COLO668 (cell line): ENCODE data around the gene EXOC6B.

Experiments
- DNase-seq: peaks from one replicate; lab custom pipeline; 2025; ENCODE audit not compliant: unreplicated experiment; lab: John Stamatoyannopoulos, UW

The EXOC6B gene

DNA sequence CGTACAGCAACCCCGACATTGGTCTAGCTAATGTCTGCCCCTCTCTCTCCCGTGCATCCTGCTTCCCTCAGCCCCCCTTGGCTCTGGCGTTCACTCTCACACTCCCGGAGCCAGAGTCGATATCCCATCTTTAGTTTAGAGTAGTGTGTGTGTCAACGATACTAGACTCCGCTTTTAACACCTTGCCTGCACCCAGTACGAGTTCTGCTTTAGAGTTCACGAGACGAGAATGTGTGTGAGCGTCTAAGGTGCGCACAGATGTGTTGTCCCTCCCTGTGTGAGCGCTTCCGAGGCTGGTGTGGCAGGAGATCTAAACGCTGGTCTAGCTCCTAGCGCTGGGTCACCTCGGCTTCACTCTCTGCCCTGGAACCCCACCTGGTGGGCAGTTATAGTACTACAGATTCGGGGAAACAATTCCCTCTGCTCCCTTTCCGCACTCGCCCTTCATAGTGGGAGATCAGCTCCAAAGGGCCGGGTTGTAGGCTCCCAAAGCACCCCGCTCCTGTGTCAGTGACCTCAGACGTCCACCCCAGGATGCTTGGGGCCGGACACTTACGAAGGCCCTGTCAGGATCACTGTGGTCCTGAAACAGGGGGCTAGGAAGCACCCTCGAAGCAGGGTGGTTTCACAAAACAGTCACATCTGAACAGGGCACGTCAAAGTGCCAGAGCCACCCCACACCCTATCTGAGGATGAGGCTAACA is 675.5 kb downstream of the EXOC6B start:
- DNase-seq = peak; percentile 83

DNA sequence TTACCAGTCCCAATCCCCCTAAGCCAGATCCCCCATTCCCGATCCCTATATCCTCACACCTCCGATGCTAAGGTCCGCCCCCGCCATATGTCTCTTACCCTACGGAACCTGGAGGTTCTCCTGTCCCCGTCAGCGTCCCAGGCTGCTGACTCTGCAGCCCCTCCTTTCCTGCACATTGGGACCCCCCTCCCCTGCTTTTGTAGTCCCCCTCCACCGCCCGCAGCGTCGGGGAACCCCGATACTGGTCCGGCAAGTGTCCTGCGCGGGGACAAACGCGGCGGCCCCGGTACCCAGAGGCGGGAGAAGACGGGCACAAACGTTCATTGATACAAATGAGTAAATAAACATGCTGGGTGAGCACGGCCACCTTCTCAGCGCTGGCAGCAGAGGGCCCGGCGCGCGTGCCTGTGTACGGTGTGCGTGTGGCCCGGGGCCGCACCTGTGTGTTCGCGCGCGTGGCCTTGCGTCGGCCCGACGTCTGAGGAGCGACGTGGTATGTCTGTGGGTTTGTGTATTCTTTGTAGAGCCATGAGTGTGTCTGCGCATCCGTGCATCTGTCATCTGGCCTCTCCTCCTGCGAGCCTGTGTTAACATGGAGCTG is 676.2 kb downstream of the EXOC6B start:
- peak; percentile 57 for DNase-seq

DNA sequence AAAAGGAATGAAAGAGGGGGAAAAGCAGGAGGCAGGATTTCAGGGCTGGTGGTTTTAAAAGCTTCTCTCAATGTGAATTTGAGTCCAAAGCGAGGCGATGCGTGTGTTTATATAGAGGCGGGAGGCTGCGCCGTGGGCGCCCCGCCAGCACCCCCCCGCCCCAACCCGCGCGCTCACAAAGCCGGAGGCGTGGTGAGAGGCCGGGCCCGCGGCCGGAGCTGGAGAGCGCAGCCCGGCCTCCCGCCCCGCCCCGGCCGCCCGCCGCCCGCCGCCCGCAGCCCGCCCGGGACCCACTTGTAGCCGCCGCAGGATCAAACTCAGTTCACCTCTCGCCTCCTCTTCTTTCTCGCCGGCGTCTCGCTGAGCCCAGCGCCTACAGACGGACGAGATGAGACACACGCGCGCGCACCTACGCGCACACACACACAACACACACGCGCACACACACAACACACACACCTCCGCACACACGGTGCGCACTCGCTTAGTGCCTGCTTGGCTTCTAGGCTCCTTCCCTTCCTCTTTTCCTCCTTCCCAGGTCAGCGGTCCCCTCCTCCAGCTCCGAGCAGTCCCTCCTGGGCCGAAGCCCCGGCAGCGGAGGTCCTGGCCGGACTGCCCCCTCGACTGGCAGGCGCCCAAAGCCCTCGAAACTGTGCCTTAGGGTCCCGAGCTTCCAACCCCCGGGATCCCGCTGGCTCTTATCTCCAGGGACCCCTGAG is 676.8 kb downstream of the EXOC6B start:
- DNase-seq = peak; percentile 51

DNA sequence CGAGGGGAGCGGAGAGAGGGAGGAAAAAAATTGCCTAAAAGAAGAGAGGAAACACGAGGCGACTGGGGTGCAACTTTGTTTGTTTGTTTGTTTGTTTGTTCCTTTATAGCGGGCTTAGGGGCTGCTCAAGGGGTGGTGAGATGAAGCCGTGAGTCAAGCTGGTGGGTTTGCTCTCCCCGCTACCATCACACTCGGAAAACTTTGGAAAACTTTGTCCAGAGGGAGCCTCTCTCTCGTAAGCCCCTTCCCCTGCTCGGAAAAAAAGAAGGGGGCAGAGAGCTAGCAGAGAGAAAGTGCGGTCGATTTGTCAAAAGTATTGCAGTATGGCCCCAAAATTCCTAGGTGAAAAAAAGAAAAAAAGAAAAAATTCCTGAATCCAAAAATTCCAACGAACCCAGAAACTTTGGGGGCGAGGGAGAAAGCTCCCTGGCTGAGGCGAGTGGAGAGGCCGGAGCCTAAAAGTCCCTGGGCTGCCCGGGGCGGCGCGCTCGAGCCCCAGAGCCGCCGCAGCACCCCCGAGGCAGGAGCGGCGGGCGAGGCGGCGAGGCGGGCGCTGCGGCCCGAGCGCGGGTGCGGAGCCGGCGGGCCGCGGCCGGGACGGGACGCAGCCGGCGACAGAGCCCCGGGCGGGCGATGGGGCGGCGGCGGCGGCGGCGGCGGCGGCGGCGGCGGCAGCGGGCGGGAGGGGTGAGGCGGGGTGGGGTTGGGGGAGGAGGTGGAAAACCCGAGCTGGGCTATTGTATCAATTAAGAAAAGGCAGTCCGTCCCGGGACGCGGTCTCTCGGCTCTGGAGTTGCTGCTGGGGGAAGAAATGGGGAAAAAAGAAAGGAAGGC is 677.6 kb downstream of the EXOC6B start:
- peak; percentile 28 for DNase-seq

DNA sequence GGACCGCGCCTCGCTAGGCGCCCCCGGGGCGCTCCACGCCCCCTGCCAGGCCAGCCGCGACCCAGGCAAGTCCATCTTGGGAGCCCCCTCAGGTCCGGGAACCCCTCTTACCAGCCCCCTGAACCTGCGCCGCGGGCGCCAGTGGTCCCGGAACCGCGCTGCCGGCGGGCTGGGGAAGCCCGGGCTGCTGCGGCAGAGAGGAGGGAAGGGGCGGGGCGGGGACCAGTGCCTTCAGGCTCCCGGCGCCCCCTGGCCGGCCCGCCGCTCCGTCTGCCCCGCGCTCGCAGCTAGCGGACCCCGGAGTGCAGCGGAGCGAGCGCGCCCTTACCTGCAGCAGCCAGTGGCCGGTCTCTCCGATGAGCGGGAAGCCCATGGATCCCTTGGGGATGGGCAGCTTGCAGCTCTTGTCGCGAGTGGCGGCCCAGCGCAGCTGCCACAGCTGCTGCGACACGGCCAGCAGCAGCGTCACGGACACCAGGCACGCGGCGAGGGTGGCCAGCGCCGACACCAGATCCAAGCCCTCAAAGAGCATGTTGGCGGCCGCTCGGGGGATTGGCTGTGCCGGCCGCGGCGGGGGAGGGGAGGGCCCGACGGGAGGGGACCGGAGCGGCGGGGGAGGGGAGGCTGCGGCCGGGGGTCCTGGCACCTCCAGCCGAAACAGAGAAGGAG is 678.4 kb downstream of the EXOC6B start, which contains the start of gene CYP26B1:
Gene CYP26B1, minus strand, starts transcription at position 560 of the 669 bp plus-strand sequence. Its CDS starts 28 bp downstream, at position 532.
- peak; percentile 40 for DNase-seq

DNA sequence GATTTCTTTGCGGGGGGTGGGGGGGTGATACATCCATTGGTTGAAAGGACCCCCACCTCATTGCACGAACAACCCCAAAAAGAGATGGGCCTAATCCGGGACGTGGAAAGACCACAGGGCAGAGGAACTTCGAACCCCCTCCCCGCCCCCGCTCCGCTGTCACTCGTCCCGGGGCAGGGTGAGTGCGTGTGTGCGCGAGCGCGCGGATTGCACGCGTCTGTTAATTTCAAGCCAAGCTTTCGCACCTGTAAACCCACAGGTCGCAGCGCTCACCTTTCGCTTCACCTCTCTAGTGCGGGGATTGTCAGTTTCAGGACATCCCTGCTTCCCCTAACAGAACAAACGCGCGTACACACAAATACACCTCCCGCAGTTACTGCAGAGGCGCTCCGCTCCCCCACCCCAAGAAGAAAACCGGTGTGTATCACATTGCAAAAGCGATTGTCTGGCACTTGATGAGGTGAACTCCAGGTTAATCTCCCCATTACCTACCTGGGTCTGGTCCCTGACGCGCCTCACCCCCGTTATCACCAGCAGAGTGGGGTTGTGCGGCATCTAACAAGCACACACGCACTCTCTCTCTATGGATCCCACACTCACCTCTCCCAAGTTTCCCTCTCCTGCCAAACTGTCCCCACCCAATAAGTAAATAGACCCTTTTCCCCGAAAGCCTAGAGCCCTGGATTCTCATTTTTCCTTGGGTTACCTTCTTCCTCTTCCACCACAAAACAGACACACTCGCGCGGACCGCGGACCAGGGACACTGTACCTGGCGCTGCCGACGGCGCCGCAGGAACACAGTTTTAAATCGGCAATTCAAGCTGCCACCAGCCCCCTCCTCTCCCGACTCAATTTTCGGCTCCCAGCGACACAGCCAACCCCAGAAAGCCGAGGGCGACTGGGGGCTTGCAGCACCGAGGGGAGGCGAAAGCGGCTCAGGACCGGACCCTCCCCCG is 679.2 kb downstream of the EXOC6B start:
- DNase-seq = peak; percentile 30

DNA sequence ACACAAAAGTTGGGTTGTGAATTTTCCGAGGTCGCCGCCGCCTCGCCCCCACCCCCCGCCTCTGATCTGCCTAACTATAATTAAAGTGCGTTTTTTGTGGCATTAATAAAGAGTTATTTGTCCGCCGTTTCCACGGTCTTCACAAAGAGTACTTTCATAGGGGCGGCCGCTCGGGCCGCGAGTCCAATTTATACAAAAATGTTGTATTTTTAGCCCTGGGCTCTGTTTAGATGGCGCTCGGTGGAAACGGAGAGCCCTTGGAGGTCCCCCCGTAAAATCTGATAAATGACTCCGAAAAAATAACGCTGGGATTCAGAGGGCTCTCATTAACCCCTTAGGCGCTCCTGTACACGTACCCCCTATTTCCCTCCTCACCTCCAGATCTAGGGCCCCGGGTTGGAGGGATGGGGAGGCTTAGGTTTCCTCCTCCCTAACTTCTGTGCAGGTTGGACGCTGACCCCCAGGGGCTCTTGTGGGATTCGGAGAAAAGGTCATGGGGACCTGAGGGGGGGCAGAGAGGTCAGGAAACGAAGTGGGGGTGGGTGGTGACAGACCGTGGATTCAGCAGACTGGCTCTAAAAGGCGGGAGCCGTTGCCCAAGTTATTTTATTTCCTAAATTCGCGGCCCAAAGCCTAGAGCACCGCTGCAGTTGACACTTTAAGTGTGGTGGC is 680.0 kb downstream of the EXOC6B start:
- no peak for DNase-seq

DNA sequence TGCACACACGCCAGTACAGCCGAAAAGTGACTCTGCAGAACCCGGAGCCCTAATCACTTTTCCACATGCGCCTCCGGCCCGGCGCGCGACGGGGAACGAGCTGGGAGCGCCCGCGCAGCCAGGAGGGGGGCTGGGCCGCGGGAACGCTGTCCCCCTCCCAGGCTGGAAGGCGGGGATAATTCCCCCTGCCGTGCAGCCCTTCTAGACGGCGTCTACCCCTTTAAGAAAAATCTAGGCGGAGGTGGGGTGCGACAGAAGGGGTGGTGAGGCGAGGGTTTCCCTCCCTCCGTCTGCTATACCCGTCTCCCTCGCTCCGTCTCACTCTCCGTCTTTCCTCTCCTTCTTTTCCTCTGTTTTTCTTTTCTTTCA is 680.6 kb downstream of the EXOC6B start:
- peak; percentile 30 for DNase-seq

DNA sequence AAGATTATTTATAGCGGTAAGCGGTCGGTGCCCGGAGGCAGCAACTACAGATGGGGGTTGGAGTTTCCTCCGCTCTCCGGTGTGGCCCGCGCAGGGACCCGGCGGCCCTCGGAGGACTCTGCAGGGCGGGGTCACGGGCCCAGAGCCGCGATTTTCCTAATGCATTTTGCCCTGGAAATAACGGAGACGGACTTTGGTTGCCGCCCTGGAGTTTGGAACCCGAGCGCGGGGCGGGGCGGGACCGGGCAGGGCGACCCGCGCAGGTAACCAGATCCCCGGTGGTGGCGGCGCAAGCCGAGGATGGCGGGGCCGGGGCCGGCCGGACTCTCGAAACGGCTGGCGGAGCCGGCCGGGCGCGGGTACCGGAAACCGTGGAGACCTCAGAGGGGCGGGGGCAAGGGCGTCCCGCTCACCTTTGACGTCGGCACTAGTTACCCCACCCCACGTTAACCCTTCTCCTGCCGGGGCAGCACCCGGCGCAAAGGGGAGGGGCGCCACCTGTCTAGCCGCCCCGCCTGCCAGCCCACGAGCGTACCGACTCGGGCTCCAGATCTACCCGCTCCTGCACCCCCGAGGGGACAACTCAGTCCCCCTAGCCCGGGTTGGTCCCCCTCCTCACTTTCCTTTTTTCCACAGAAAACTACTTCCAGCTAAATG is 681.1 kb downstream of the EXOC6B start:
- peak; percentile 51 for DNase-seq

DNA sequence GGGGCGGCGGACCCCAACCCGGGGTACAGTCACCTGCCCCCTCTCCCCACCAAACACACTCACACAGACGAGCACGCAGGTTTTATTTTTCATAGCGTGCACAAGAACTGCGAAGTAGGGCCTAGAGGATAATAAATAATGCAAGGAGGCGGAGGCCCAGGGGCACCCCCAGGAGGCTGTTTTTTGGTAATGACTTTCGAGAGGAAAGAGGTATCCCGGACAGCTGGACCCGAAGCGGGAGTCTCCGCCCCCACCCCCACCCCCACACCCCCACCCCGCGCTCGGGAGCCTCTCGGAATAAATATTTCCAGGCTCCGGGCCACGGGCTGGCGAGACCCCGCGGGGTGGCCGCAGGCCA is 681.6 kb downstream of the EXOC6B start:
- DNase-seq = no peak

DNA sequence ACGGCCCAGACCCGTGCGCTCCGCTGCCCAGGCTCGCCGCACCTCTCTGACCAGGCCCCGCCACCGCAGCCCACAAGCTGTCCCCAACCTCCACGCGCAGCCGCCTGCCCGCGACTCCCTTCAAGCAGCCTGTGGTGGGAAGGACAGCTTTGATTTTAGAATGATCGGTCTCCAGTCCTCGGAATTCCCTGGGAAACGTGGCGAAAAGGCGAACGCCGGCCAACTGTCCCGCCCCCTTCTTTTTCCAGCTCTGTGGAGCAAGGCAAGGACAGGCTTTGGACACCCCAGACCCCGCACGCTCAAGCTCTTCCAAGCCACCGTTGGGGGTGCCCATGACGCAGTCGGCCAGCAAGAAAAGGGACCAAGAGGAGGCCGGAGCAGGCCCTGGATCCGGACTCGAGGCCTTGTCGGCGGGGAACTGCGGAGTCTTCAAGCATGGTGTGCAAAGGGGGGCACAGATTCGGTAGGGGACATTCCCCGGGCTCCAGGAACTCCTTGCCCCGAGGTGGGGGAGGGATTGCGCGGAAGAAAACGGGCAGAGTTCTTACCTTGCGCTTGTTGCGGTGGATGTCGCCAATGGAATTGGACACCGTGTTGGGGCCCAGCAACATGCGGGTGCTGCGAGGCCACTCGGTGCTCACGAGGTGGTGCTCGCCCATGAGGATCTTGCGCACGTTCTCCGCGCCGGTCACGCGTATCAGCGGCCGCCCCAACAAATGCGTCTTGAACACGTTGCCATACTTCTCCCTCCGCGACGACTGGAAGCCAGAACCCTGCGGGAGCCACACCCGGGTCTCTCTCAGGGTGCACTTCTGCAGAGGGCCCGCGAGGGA is 682.2 kb downstream of the EXOC6B start:
- peak; percentile 26 for DNase-seq

DNA sequence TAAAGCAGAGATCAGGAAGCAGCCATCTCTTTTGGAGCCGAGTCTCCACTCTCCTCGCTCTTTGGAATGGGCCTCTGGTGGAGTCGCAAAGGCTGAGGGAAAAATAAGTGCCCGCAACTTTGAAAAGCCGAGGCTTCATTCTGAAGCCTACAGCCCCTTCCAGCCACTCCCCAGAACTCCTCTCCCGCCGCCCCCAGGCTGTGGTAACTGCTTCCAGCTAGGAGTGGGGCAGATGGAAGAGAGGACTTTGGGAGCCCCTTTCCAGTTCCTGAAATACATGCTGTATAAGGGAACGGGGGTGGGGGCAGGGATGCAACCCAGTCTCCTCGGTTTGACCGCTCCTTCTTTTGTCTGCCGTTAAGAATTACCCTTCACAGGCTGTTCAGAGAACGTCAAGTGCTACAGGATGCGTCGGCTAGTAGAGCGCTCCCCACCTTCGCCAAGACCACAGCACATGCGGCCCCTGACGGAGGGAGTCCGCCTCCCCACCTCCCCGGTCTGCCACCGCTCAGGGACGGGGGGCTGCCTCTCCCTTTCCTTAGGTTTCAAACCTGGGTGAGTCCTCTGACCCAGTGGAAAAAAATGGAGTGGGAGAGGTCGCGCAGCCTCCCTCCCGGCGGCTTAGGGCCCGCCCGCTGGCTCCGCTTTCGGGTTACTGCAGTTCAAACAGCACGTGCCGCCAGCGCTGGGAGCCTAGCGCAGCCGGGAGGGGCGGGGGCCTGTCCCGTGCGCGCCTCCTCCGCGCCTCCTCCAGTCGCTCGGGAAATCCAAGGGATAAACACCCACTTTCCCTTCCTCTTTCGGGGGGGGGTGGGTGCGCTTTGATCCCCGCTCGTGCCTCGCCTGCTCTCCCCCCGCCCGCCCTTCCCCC is 683.0 kb downstream of the EXOC6B start:
- DNase-seq = peak; percentile 35

DNA sequence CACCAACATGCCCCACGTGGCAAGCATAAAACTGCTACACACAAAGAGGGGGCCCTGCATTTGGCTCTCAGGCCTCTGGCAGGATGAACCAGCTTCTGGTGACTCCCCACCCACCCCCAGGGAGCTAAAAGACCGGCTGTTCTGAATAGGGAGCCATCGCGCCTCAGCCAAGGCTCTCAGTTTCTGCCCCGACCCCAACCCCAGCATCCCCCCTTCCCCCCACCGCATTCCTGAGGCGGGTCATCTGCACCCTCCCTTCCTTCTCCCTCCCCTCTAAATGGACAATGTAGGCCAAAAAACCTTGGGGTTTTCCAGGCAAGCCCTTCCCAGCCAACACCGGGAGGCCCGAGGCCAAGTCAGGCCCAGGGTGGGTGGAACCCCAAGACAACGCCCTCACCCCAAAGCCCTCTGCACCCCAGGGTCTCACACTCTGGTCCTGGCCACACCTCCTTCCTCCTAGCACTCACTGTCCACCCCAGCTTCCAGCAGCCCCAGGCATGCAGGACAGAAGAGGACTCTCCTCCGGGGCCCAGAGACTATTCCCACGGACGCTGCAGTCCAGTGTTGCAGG is 683.9 kb downstream of the EXOC6B start:
- DNase-seq = no peak

DNA sequence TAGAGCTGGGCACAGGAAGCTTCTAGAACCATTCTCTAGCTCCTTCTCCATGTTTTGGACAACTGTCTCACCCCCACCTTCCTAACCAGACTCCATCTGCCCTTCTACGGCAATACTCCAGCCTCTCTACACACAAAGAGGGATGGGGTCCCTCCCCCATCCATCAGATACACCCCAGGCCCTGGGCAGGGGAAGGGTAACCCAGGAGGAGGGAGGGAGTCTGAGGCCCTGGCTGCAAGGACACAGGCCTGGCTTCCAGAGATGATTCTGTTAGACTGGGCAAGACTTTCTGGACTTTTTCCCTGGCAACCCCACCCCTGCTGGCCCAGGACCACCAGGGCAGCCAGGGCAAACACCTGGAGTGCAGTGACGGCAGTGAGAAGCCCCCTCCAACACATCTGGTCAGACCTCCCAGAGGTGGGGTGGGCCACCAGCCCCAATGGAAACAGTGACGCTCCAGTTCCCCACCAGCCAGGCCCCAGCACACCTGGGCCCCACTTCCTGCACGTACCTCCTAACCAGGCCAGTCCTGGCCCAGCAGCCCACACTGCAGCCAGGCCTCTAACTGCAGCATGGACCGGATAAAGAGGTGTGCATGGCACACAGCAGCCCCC is 684.7 kb downstream of the EXOC6B start:
- DNase-seq = no peak

DNA sequence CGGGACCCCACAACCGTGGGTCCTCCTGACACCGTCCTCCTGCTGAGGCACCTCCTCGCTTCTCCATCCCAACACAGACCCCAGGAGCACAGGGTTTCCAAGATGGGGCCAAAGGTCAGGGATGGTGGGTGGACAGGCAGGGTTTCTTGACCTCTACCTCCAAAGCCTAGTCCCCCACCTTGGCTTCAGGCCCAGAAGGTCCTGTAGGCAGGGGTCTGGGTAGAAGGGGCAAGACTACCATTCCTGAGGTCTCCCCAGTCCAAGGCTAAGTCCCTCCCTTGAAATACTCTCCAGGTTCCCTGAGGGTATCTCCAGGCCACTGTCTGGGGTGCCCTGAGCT is 685.2 kb downstream of the EXOC6B start:
- DNase-seq = no peak
